ENCODE results near the gene MOB3B. TPM values are rescaled to one million over a fixed set of nuclear protein-coding genes. Genes with fewer than 3 reads are reported as not detected.

MOB3B gene
- total RNA-seq, 2 experiments from 2014 or later: 1.3 TPM

- Mint-ChIP-seq H3K9me3 (no peaks in the 10 kb centered on the region), H3K27me3 (no peaks in the 10 kb centered on the region), H3K36me3 (no peaks in the 10 kb centered on the region), H3K4me3 (no peak overlapping the region), H3K27ac (no peak overlapping the region), H3K4me1 (peaks cover 28% of the 10 kb centered on the region)
- no peak for DNase-seq
Observed at GRCh38 chr9:27362447-27363210, 167.0 kb downstream of the MOB3B start.

- Mint-ChIP-seq H3K27ac (no peak overlapping the region), H3K4me1 (peaks cover 21% of the 10 kb centered on the region), H3K9me3 (no peaks in the 10 kb centered on the region), H3K4me3 (no peak overlapping the region), H3K36me3 (no peaks in the 10 kb centered on the region), H3K27me3 (no peaks in the 10 kb centered on the region)
- no peak for DNase-seq
Observed at GRCh38 chr9:27361492-27361891, 168.1 kb downstream of the MOB3B start.

GRCh38 chr9:27359763-27360162 is 169.9 kb downstream of the MOB3B start:
- peaks cover 7% of the 10 kb centered on the region for H3K4me1 Mint-ChIP-seq
- H3K4me3 Mint-ChIP-seq: no peak overlapping the region
- H3K27ac Mint-ChIP-seq: no peak overlapping the region
- H3K36me3 Mint-ChIP-seq: no peaks in the 10 kb centered on the region
- no peaks in the 10 kb centered on the region for H3K9me3 Mint-ChIP-seq
- no peaks in the 10 kb centered on the region for H3K27me3 Mint-ChIP-seq
- DNase-seq: no peak

GRCh38 chr9:27358007-27358406 is 171.6 kb downstream of the MOB3B start:
- H3K27me3 Mint-ChIP-seq: no peaks in the 10 kb centered on the region

GRCh38 chr9:27356446-27356845 is 173.2 kb downstream of the MOB3B start:
- H3K4me3 Mint-ChIP-seq: no peak overlapping the region
- H3K4me1 Mint-ChIP-seq: peaks cover 30% of the 10 kb centered on the region
- H3K27ac Mint-ChIP-seq: no peak overlapping the region
- H3K36me3 Mint-ChIP-seq: peaks cover 2% of the 10 kb centered on the region
- no peak for DNase-seq
- no peaks in the 10 kb centered on the region for H3K9me3 Mint-ChIP-seq
- H3K27me3 Mint-ChIP-seq: no peaks in the 10 kb centered on the region

More at GRCh38 chr9:27358007-27358406, 171.6 kb downstream of the MOB3B start:
- Mint-ChIP-seq H3K4me3 (no peak overlapping the region), H3K9me3 (no peaks in the 10 kb centered on the region), H3K27ac (no peak overlapping the region), H3K4me1 (peaks cover 15% of the 10 kb centered on the region), H3K36me3 (no peaks in the 10 kb centered on the region)
- DNase-seq: no peak

GRCh38 chr9:27355166-27355565 is 174.4 kb downstream of the MOB3B start:
- Mint-ChIP-seq H3K27me3 (no peaks in the 10 kb centered on the region), H3K9me3 (no peaks in the 10 kb centered on the region), H3K4me3 (no peak overlapping the region), H3K4me1 (peaks cover 31% of the 10 kb centered on the region), H3K36me3 (peaks cover 2% of the 10 kb centered on the region), H3K27ac (no peak overlapping the region)
- no peak for DNase-seq

- Mint-ChIP-seq H3K27me3 (no peaks in the 10 kb centered on the region), H3K27ac (no peak overlapping the region), H3K9me3 (no peaks in the 10 kb centered on the region), H3K36me3 (peaks cover 2% of the 10 kb centered on the region), H3K4me3 (no peak overlapping the region), H3K4me1 (peaks cover 36% of the 10 kb centered on the region)
- no peak for DNase-seq
Observed at GRCh38 chr9:27353474-27354229, 176.0 kb downstream of the MOB3B start.

GRCh38 chr9:27353166-27353473 is 176.5 kb downstream of the MOB3B start:
- no peaks in the 10 kb centered on the region for H3K9me3 Mint-ChIP-seq
- no peak overlapping the region for H3K27ac Mint-ChIP-seq
- H3K4me1 Mint-ChIP-seq: peaks cover 37% of the 10 kb centered on the region
- peaks cover 2% of the 10 kb centered on the region for H3K36me3 Mint-ChIP-seq
- no peak for DNase-seq
- H3K4me3 Mint-ChIP-seq: no peak overlapping the region
- no peaks in the 10 kb centered on the region for H3K27me3 Mint-ChIP-seq

GRCh38 chr9:27352457-27353165 is 177.0 kb downstream of the MOB3B start:
- Mint-ChIP-seq H3K27ac (peak overlapping the region; percentile 65), H3K4me3 (no peak overlapping the region), H3K36me3 (peaks cover 3% of the 10 kb centered on the region), H3K9me3 (no peaks in the 10 kb centered on the region), H3K27me3 (no peaks in the 10 kb centered on the region), H3K4me1 (peaks cover 37% of the 10 kb centered on the region)
- peak; percentile 30 for DNase-seq

GRCh38 chr9:27351438-27351837 is 178.2 kb downstream of the MOB3B start:
- no peaks in the 10 kb centered on the region for H3K27me3 Mint-ChIP-seq
- no peak overlapping the region for H3K27ac Mint-ChIP-seq
- no peaks in the 10 kb centered on the region for H3K9me3 Mint-ChIP-seq
- H3K36me3 Mint-ChIP-seq: peaks cover 3% of the 10 kb centered on the region
- H3K4me1 Mint-ChIP-seq: peaks cover 33% of the 10 kb centered on the region
- H3K4me3 Mint-ChIP-seq: no peak overlapping the region
- DNase-seq: no peak

- Mint-ChIP-seq H3K27ac (no peak overlapping the region), H3K27me3 (no peaks in the 10 kb centered on the region), H3K9me3 (no peaks in the 10 kb centered on the region), H3K4me3 (no peak overlapping the region), H3K4me1 (peaks cover 30% of the 10 kb centered on the region), H3K36me3 (peaks cover 3% of the 10 kb centered on the region)
- no peak for DNase-seq
Observed at GRCh38 chr9:27350382-27350976, 179.1 kb downstream of the MOB3B start.

- H3K9me3 Mint-ChIP-seq: no peaks in the 10 kb centered on the region
Observed at GRCh38 chr9:27349698-27350080, 179.9 kb downstream of the MOB3B start.

GRCh38 chr9:27348785-27349697 is 180.6 kb downstream of the MOB3B start:
- Mint-ChIP-seq H3K4me1 (peaks cover 30% of the 10 kb centered on the region), H3K9me3 (no peaks in the 10 kb centered on the region), H3K4me3 (no peak overlapping the region), H3K36me3 (peaks cover 3% of the 10 kb centered on the region), H3K27ac (no peak overlapping the region), H3K27me3 (no peaks in the 10 kb centered on the region)
- no peak for DNase-seq

More at GRCh38 chr9:27349698-27350080, 179.9 kb downstream of the MOB3B start:
- Mint-ChIP-seq H3K4me1 (peaks cover 30% of the 10 kb centered on the region), H3K4me3 (no peak overlapping the region), H3K27ac (no peak overlapping the region), H3K36me3 (peaks cover 3% of the 10 kb centered on the region), H3K27me3 (no peaks in the 10 kb centered on the region)
- DNase-seq: no peak

GRCh38 chr9:27347889-27348288 is 181.7 kb downstream of the MOB3B start:
- Mint-ChIP-seq H3K27ac (no peak overlapping the region), H3K9me3 (no peaks in the 10 kb centered on the region), H3K4me3 (no peak overlapping the region), H3K36me3 (peaks cover 3% of the 10 kb centered on the region), H3K4me1 (peaks cover 21% of the 10 kb centered on the region), H3K27me3 (no peaks in the 10 kb centered on the region)
- no peak for DNase-seq

Data from activated naive CD8-positive, alpha-beta T cell treated with anti-CD3 and anti-CD28 coated beads for 36 hours (primary cell).